Liver (tissue), 9 donors: ENCODE results near the gene DSCAM. TPM values are rescaled to one million over a fixed set of nuclear protein-coding genes. Genes with fewer than 3 reads are reported as not detected.

Source experiments
- DNase-seq: peaks from one replicate; pipeline ENCODE4 v3.0.0-alpha.2; 2017; ENCODE audit warnings: low spot score
- H3K27ac ChIP-seq, 2 donors: one replicate each; pipeline ENCODE4 v1.7.0; 2013; ENCODE audit warnings: inconsistent platforms in 2 of 2, low read length in 2 of 2, control low read depth in 1 of 2, low read depth in 1 of 2, mild to moderate bottlenecking in 1 of 2
- H3K27me3 ChIP-seq, 4 donors: one replicate each; pipeline versions ENCODE4 v1.6.1 to v1.7.0; 2013; ENCODE audit warnings: low read length in 3 of 4, inconsistent platforms in 1 of 4, mild to moderate bottlenecking in 1 of 4, moderate library complexity in 1 of 4; ENCODE audit not compliant: control insufficient read depth in 4 of 4, insufficient read depth in 4 of 4
- H3K36me3 ChIP-seq, 4 donors: one replicate each; pipeline versions ENCODE4 v1.6.1 to v1.7.0; 2013; ENCODE audit warnings: low read length in 3 of 4, mild to moderate bottlenecking in 3 of 4, low read depth in 1 of 4, moderate library complexity in 1 of 4; ENCODE audit not compliant: control insufficient read depth in 4 of 4, insufficient read depth in 3 of 4
- H3K4me1 ChIP-seq, 4 donors: one replicate each; pipeline versions ENCODE4 v1.6.1 to v1.7.0; 2013; ENCODE audit warnings: low read length in 3 of 4, mild to moderate bottlenecking in 3 of 4, moderate library complexity in 1 of 4; ENCODE audit not compliant: control insufficient read depth in 4 of 4, insufficient read depth in 4 of 4
- H3K4me3 ChIP-seq, 3 donors: one replicate each; pipeline versions ENCODE4 v1.6.1 to v1.7.0; 2013; ENCODE audit warnings: low read length in 3 of 3, control low read depth in 1 of 3, low read depth in 1 of 3, mild to moderate bottlenecking in 1 of 3
- H3K9ac ChIP-seq, 2 donors: one replicate each; pipeline ENCODE4 v1.7.0; 2013; ENCODE audit warnings: low read length in 2 of 2, mild to moderate bottlenecking in 2 of 2, moderate library complexity in 2 of 2, control low read depth in 1 of 2, low read depth in 1 of 2
- H3K9me3 ChIP-seq, 4 donors: one replicate each; pipeline versions ENCODE4 v1.6.1 to v1.7.0; 2013; ENCODE audit warnings: low read length in 3 of 4; ENCODE audit not compliant: control insufficient read depth in 4 of 4
- EGR1 ChIP-seq, 2 donors: IDR thresholded peaks; 2 replicates each; pipeline ENCODE4 v1.6.1; 2016 to 2018; ENCODE audit warnings: antibody characterized with exemption in 2 of 2, low read depth in 2 of 2
- FOXA1 ChIP-seq: IDR thresholded peaks from 2 replicates; pipeline ENCODE4 v1.6.1; 2016; ENCODE audit warnings: antibody characterized with exemption
- FOXA2 ChIP-seq: IDR thresholded peaks from 2 replicates; pipeline ENCODE4 v1.6.1; 2016; ENCODE audit warnings: antibody characterized with exemption
- HNF4A ChIP-seq, 2 donors: conservative IDR thresholded peaks; 2 replicates each; pipeline ENCODE4 v1.6.1; 2016; ENCODE audit warnings: antibody characterized with exemption in 2 of 2, mild to moderate bottlenecking in 2 of 2
- HNF4G ChIP-seq: IDR thresholded peaks from 2 replicates; pipeline ENCODE4 v1.6.1; 2016; ENCODE audit warnings: antibody characterized with exemption
- JUND ChIP-seq, 2 donors: IDR thresholded peaks; 2 replicates each; pipeline ENCODE4 v1.6.1; 2016; ENCODE audit warnings: antibody characterized with exemption in 2 of 2
- NR2F2 ChIP-seq: IDR thresholded peaks from 2 replicates; pipeline ENCODE4 v1.6.1; 2016; ENCODE audit warnings: antibody characterized with exemption
- RAD21 ChIP-seq, 2 donors: IDR thresholded peaks; 2 replicates each; pipeline ENCODE4 v1.6.1; 2016; ENCODE audit warnings: antibody characterized with exemption in 2 of 2, mild to moderate bottlenecking in 2 of 2
- SP1 ChIP-seq: IDR thresholded peaks from 2 replicates; pipeline ENCODE4 v1.6.1; 2018; ENCODE audit warnings: antibody characterized with exemption, mild to moderate bottlenecking
- TAF1 ChIP-seq: conservative IDR thresholded peaks from 2 replicates; pipeline ENCODE4 v1.6.1; 2016; ENCODE audit warnings: antibody characterized with exemption, mild to moderate bottlenecking
- YY1 ChIP-seq: IDR thresholded peaks from 2 replicates; pipeline ENCODE4 v1.6.1; 2016; ENCODE audit warnings: antibody characterized with exemption, mild to moderate bottlenecking
- WGBS: extraction: QIAGEN DNeasy Blood & Tissue Kit; methylation state at CpG from one replicate; pipeline ENCODE4 v1.1.7; 2013; 5-methylcytosine and 5-hydroxymethylcytosine counted together
- polyA plus RNA-seq, 2 donors: library from polyadenylated mRNA; stranded (reverse) in 1 of 2; unstranded in 1 of 2; fragments of 200-250 nt in 1 of 2; fragments of >200 nt in 1 of 2; fragmentation: Nextera tagmentation in 1 of 2; extraction: Ambion mirVana in 1 of 2; gene quantifications; one replicate each; pipeline versions ENCODE4 v1.2.1 to v1.2.3, GENCODE V29; 2013 to 2015
- total RNA-seq, 2 donors: library from RNA; depleted of rRNA; stranded (reverse); fragments of >200 nt; gene quantifications; one replicate each; pipeline ENCODE4 v1.2.3, GENCODE V29; 2014
- TF ChIP-seq, protein P1 (sequence below): IDR thresholded peaks from 2 replicates; pipeline ENCODE4 v1.6.1; 2016; ENCODE audit warnings: antibody characterized with exemption
- TF ChIP-seq, protein P2 (sequence below): fragments of 150-350 bp; IDR thresholded peaks from 2 replicates; pipeline ENCODE4 v1.5.1; 2017; ENCODE audit warnings: improper control_type of control experiment, low read depth, low read length; ENCODE audit not compliant: missing input control
- TF ChIP-seq, protein P3 (sequence below): IDR thresholded peaks from 2 replicates; pipeline ENCODE4 v1.6.1; 2016; ENCODE audit warnings: antibody characterized with exemption, mild to moderate bottlenecking
- donor health status: healthy.
- donor health status: healthy.
- donor health status: healthy.
- donor health status: healthy.
- donor health status: healthy.

DSCAM gene
- total and polyA plus RNA-seq, 4 donors, result 0.02 to 0.23 (median 0.10) TPM

DNA sequence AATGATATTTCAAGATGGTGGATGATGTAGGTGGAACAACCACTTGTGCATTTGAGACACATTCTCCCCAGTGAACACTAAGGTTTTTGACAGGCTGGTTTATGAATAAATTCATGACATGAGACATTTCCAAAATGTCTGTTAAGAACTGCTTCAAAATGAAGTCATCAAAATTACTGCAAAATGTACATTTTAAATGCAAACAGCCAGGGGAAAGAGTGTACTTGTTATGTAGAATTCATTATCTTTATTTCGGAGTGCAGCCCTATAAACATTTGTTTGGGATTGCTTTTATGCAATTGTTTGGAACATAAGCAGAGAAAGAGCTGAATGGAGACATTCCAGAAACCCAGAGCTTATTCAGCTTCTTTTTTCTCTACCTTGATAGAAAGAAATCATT, 49.5 kb downstream of the DSCAM start:
- 75% methylated on average over 1 of the region's 1 CpG for WGBS
- H3K9me3 ChIP-seq, result peaks cover 4 to 13% (median 5%) of the 10 kb centered on the region in 4 donors
- no peak overlapping the region for H3K9ac ChIP-seq

DNA sequence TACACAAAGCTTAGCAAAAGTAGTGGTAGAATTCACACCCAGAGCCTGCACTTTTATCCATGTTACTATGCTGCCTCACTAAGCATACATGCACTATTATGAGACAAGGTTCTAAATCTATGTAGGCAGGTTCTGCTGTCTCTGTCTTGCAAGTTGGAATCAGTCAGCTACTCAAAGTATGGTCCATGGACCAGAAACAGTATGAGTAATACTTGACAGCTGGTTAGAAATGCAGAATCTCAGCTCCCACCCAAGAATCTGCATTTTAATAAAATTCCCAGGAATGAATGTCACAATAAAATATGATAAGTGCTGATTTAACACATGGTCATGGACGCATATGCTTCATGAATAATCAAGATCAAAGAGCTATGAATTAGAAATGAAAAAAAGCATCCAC, 50.5 kb downstream of the DSCAM start:
- H3K9me3 ChIP-seq, result peaks cover 2 to 11% (median 4%) of the 10 kb centered on the region in 4 donors
- H3K4me1 ChIP-seq, result no peaks in the 10 kb centered on the region
- 77% methylated on average over 1 of the region's 1 CpG for WGBS
- no peak for DNase-seq
- no peak overlapping the region for H3K27ac ChIP-seq
- H3K4me3 ChIP-seq, result no peak overlapping the region
- no peak overlapping the region for H3K9ac ChIP-seq
- no peaks in the 10 kb centered on the region for H3K36me3 ChIP-seq
- no peaks in the 10 kb centered on the region for H3K27me3 ChIP-seq
- TF ChIP-seq RAD21 (IDR thresholded peaks at IDR 0.05) (no peak), HNF4A (conservative IDR thresholded peaks at IDR 0.05) (no peak), JUND (IDR thresholded peaks at IDR 0.05) (no peak), FOXA2 (no peak), NR2F2 (no peak), EGR1 (IDR thresholded peaks at IDR 0.05; ENCODE audit: low read depth in 2 of 2) (no peak), HNF4G (no peak), YY1 (no peak)
- TF ChIP-seq, protein P1, sequence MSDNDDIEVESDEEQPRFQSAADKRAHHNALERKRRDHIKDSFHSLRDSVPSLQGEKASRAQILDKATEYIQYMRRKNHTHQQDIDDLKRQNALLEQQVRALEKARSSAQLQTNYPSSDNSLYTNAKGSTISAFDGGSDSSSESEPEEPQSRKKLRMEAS, result no peak
- TF ChIP-seq, protein P2, sequence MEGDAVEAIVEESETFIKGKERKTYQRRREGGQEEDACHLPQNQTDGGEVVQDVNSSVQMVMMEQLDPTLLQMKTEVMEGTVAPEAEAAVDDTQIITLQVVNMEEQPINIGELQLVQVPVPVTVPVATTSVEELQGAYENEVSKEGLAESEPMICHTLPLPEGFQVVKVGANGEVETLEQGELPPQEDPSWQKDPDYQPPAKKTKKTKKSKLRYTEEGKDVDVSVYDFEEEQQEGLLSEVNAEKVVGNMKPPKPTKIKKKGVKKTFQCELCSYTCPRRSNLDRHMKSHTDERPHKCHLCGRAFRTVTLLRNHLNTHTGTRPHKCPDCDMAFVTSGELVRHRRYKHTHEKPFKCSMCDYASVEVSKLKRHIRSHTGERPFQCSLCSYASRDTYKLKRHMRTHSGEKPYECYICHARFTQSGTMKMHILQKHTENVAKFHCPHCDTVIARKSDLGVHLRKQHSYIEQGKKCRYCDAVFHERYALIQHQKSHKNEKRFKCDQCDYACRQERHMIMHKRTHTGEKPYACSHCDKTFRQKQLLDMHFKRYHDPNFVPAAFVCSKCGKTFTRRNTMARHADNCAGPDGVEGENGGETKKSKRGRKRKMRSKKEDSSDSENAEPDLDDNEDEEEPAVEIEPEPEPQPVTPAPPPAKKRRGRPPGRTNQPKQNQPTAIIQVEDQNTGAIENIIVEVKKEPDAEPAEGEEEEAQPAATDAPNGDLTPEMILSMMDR, result no peak
- TF ChIP-seq, protein P3, sequence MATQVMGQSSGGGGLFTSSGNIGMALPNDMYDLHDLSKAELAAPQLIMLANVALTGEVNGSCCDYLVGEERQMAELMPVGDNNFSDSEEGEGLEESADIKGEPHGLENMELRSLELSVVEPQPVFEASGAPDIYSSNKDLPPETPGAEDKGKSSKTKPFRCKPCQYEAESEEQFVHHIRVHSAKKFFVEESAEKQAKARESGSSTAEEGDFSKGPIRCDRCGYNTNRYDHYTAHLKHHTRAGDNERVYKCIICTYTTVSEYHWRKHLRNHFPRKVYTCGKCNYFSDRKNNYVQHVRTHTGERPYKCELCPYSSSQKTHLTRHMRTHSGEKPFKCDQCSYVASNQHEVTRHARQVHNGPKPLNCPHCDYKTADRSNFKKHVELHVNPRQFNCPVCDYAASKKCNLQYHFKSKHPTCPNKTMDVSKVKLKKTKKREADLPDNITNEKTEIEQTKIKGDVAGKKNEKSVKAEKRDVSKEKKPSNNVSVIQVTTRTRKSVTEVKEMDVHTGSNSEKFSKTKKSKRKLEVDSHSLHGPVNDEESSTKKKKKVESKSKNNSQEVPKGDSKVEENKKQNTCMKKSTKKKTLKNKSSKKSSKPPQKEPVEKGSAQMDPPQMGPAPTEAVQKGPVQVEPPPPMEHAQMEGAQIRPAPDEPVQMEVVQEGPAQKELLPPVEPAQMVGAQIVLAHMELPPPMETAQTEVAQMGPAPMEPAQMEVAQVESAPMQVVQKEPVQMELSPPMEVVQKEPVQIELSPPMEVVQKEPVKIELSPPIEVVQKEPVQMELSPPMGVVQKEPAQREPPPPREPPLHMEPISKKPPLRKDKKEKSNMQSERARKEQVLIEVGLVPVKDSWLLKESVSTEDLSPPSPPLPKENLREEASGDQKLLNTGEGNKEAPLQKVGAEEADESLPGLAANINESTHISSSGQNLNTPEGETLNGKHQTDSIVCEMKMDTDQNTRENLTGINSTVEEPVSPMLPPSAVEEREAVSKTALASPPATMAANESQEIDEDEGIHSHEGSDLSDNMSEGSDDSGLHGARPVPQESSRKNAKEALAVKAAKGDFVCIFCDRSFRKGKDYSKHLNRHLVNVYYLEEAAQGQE, result no peak

More for the DNA sequence above, 49.5 kb downstream of the DSCAM start:
- no peak for DNase-seq
- no peaks in the 10 kb centered on the region for H3K36me3 ChIP-seq
- no peaks in the 10 kb centered on the region for H3K27me3 ChIP-seq
- no peaks in the 10 kb centered on the region for H3K4me1 ChIP-seq
- H3K4me3 ChIP-seq, result no peak overlapping the region
- no peak for TF ChIP-seq FOXA1
- TF ChIP-seq TAF1, result no peak
- TF ChIP-seq YY1, result no peak
- H3K27ac ChIP-seq, result no peak overlapping the region

DNA sequence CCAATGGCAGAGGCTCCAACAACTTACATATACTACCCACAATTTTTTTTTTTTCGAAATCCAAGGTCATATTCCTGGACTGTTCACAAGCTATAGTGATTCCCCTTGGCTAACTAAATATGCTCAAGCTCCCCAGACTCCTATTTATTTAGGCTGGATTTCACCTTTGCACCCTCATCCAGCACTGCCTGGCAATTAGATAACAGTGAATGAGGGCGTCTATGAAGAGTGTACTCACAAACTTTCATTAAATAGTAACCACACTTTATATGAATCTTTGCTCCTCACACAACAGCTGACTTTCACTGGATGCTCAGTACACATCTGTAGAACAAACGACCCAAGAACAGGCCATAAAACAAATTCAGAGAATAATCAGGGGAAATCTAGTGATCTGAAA, 51.6 kb downstream of the DSCAM start:
- no peak for DNase-seq
- Histone ChIP-seq H3K9ac (no peak overlapping the region), H3K4me1 (no peaks in the 10 kb centered on the region), H3K27me3 (no peaks in the 10 kb centered on the region), H3K4me3 (no peak overlapping the region), H3K27ac (no peak overlapping the region), H3K36me3 (no peaks in the 10 kb centered on the region), H3K9me3 (peaks cover 2 to 5% (median 3%) of the 10 kb centered on the region in 4 donors)
- TF ChIP-seq SP1 (no peak), HNF4A (conservative IDR thresholded peaks at IDR 0.05) (peak in 1 of 2 donors; percentile 29)
- 28% methylated on average over 3 of the region's 3 CpGs for WGBS
